Ureter (tissue), 1 donor: ENCODE data around the gene GYG2. TPM values are rescaled to one million over a fixed set of nuclear protein-coding genes. Genes with fewer than 3 reads are reported as not detected.

Experiments used
- DNase-seq: peaks from one replicate; pipeline ENCODE4 v3.0.0-alpha.2; 2020; ENCODE audit warnings: low spot score
- total RNA-seq: library from RNA; stranded (reverse); gene quantifications from one replicate; pipeline ENCODE4 v1.2.4, GENCODE V29; 2023
- donor health status: DM: yes; HTN: yes; CAD: no.

The GYG2 gene
- total RNA-seq, 1 donor from 2014 or later, result 4.9 TPM

DNA sequence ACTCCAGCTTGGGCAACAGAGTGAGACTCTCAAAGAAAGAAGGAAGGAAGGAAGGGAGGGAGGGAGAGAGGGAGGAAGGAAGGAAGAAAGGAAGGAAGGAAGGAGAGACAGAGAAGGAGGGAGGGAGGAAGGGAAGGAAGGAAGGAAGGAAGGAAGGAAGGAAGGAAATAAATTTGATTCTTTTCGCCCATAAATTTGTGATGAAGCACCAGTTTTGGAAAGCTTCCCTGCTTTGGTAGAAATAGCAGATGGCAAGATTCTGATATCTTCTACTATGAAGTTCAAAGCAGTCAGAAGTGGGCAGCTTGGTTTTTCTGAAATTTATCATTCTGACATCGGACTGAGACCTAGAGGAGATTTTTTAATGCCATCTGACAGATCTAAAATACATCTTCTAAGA is 11.7 kb upstream of the GYG2 start:
- DNase-seq, result no peak

DNA sequence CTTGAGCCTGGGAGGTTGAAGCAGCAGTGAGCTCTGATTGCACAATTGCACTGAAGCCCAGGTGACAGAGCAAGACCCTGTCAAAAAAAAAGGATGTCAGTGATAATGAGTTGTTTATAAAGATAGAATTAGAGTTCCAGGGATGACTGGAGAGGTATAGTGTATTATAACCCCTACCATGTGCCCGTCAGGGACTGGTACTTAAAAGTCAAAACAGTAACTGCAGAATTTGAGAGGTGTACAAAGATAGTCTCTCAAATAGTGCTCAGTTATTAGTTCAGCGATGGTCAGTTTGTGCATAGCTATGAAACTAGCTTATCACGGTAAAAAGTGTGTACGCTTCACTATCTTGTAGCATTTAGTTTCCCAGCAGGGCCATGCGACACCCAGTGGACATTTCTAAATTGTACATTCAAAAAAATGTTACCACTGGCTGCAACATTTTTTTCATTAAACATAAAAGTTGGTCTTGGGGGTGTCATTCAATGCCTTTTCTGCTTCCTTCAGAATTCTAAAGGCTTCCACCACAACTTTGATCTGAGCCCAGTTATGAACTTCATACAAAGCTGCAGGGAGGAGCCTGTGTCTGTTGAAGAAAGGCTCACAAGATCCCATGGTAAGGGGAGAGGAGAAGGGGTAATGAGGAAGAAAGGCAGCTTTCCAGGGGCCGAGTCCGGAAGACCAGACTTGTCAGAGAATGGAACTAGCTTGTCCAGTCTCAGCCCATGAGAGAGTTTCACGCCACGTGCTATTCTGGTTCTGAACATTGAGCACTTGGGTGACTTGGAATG is 9.2 kb upstream of the GYG2 start:
- no peak for DNase-seq

DNA sequence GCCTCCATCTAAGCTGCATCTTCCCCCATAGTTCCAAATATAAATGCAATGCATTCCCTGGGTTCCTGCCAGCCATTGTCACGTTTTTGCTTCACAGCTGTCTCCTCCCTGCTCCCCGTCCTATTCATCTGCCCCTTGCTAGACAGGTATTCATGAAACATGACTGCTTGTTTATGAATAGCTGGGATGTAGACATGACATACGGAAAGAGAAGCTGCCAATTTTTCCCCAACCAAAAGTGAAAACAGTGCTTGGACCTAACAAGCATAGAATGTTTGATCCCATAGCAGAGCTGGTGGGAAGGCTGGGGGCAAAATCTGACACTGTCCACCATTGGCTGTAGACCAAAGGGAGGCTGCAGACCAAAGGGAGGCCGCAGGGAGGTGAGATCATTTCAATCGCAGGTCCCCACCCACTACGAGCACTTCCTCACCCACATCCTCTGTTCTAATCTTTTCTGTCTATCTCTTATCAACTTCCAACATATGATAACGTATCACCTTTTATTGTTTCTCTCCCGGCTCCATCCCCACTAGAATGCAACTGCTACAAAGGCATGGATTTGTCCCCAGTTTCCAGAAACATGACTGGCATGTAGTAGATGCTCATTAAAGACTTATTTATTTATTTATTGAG is 8.5 kb upstream of the GYG2 start:
- no peak for DNase-seq

DNA sequence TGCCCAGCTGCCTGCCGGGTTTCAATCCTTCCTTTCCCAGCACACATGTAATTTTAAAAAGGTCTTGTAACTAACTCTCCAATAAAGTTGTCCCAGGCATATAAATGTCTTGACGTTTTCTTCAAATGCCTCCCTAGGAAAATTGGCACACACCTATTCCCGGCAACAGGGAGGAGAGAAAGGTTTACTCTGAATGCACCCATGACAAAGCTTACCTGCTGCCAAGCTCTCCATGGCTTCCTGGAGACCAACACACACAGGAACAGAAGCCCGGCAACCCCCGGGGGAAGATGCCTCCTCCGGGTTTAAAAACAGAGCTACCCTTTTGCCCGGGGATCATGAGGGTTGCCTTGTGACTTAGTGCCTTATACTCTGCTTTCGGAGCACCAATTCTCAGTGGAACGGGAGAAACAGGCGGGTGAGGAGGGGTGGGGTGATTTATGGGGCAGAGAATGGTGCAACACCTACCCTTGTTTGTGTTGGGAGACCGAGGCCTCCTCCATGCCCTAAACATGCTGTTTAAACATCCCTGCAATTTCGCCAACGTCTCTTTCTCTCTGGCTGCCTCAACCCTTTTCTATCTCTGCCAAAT is 4.8 kb upstream of the GYG2 start:
- no peak for DNase-seq

DNA sequence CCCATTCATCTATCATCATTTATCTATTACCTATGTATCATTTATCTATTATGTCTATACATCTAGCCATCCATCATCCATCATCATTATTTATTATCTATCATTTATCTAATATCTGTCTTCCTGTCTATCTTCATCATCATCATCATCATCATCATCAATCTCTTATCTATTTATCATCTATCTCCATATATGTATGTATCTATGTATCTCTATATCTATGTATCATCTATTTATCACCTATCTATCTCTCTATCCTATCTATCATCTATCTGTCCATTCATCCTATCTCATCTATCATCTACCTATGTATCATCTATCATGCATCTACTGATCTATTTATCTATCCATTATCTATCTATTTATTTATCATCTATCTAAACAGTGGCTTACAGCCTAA is 3.8 kb upstream of the GYG2 start:
- DNase-seq, result no peak

DNA sequence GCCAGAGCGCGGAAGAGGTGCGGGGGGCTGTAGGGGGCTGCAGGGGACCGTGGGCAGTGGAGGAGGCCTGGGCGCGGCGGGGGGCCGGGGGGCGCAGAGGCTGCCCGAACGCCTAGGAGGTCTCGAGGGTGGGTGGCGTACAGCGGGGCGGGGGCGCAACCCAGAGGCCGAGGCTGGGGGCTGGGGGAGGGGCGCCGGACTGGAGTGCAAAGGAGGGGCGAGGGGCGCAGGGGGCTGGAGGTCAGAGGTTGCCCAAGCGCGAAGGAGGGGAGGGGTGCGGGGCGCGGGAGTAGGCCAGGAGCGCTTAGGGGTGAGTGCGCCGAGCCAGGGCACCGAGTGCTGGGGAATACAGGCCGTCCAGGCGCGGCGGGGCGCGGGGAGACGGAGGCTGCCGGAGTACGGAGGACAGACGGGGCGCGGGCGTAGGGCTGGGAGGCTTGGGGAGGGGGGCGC is 255 bp downstream of the GYG2 start:
- DNase-seq, result no peak

DNA sequence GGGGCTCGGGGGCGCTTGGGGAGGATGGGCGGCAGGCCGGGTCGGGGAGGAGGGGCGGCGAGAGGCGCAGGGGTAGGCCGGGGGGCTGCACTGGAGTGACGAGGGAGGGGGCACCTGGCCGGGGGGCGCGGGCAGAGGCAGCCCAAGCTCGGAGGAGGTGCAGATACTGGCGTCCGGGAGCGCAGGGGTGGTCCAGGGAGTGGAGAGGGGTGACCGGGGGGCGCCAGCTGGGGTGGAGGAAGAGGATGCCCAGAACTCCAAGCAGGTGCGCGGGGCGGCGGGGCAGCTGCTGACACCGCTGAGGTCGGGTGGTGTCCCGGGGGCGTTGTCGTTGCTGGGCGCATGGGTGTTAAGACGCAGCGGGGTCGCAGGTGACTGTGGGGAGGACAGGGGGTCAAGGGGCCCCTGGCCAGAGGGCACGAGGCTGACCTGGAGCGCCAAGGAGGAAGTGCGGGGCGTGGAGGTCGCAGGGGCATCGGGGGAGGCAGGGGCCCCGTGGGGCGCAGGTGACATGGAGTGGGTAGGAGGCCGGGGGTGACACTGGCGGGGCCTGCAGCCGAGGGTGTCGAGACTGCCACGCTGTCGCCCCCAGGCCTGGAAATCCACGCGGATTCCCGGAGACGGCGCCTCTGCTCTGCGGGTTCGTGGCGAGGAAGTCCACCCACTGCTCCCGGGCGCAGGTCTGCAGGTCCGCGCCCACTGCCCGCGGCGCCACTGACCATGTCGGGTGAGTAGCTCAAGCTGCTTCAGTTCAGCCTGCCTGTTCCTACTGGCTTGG is 928 bp downstream of the GYG2 start:
- DNase-seq, result no peak

DNA sequence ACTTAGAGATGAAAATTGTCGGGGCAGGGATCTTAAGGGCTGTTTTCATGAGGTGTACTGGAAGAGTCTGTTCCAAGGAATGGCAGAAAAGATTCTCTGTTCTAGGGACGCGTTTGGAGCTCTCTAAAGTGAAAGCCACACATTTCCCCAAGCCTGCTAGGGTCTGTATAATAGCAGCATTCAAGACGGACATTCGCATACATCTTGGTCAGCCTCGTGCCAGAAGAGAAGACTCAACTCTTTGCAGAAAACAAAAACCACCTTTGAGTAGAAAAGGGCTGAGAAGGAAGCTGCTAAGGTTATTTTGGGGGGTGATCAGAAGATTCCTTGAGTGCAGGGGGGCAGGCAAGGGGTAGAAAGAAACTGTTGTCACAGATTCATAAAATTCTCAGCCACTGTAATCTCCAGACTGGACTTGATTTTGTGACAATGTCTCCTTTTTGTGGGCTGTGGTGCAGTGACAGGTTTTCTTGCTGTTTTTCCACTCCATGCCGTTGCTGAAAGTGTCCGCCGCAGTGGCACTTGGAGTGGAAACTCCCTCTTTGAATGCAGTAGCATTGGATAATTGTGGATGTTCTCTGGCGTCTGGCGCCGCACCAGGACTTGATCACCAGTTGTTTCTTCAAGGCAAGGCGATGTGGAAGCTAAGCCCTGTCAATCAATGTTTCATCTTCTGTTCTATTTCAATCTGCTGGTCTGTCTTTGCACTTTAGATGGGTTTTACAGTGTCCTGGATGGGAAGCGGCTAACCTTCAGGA is 2.9 kb downstream of the GYG2 start:
- no peak for DNase-seq

DNA sequence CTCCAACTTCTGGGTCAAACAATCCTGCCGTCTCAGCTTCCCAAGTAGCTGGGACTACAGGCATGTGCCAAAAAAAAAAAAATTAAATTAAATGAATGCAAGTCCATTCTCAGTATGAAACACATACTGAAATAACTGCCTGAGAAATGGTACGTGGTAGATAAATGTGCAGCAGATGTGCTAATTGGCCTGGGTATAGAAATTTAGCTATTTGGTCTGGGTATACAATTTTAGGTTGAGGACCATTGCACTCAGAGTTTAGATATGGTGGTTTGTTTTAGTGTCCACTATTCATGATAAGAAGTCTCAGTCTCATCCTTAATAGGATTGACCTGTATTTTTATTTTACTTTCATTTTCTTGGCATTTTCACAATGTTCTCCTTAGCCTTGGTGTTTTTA is 9.2 kb downstream of the GYG2 start:
- DNase-seq, result no peak

DNA sequence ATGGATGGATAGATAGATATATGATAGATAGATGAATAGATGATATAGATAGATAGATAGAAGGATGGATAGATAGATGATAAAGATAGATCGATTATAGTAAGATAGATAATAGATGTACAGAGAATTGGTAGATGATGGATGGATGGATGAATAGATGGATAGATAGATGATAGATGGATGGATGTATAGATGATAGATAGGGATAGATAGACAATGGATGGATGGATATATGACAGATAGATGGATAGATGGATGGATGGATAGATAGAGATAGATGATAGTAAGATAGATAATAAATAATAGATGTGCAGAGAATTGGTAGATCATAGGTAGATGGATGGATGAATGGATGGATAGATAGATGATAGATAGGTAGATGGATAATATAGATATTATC is 12.2 kb downstream of the GYG2 start:
- DNase-seq, result no peak

DNA sequence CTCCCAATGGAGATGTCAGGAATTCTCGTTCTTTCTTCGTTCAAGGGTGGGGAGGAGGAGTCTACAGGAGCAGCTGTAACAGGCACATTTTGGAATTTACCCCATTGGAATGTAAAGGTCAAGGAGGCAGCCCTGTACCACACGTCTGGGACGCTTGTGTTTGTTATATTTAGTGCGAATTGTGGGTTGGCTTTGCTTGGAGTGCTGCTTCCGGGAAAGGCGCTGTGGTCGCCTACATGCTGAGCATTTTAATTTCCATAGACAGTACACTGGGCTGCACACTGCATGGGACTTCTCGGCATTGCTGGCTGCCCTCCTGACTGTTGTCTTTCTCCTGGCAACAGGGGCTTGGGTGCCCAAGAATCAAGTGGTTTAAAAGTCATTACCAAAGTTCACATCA is 12.8 kb downstream of the GYG2 start:
- DNase-seq, result no peak

DNA sequence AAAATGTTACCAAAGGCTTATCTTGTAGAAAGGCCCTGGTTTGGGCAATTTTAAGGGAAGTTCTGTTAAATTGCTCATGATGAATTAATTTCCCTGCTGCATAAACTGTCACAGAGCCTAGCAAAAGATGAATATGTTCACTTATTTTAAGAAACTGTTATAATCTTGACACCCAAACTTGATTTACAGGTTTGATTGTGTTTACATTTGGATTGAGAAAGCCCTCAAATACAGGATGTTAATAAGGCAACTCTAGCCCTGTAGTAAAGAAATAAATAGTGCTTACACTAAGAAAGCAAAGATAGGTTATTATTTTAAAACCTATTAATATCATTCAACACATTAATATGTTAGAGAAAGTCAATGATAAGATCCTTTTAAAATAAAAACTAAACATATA is 18.3 kb downstream of the GYG2 start:
- DNase-seq, result no peak

DNA sequence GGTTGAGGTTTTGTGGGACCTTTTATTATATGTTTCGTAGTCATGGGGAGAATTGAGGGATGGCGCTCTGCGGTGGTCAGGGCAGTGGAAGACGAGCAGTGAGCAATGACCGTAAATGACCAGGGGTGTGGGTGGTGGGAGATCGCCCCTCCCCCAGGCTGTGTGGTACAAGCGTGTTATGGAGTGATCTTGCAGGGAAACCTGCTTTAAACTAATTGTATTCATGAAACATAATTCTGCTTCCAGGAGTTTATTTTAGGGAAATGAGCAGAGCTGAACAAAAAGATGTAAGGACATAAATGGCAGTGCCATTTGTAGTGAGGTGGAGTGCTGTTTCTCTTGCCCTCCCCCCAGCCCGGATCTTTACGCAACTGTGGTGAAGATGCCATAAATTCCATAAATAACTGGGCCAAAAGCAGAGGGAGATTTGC is 20.2 kb downstream of the GYG2 start:
- no peak for DNase-seq

DNA sequence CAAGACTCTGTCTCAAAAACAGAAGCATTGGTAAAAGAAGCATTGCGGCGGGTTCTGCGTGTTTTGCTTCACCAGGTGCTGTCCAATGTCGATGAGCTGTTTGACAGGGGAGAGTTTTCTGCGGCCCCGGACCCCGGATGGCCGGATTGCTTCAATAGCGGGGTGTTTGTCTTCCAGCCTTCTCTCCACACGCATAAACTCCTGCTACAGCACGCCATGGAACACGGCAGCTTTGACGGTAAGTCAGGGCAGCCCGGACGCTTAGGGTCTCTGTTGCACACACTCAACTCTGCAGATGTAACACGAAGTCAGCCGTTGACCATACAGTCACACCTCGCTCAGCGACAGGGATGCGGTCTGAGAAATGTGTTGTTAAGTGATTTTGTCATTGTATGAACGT is 26.2 kb downstream of the GYG2 start:
- no peak for DNase-seq

DNA sequence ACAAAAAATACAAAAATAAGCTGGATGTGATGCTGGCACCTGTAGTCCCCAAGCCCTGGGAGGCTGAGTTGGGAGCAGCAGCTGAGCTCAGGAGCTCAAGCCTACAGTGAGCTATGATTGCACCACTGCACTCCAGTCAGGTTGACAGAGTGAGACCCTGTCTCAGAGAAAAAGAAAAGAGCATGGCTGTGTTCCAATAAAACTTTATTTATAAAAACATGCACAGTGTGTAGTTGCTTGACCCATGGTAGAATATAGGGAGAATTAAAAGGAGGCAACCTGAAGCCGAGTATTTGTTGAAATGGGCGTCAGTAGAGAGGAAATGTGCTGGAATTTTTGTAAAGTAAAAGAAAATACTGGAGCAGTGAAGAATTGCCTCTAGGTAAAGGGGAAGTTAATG is 27.0 kb downstream of the GYG2 start:
- DNase-seq, result no peak

DNA sequence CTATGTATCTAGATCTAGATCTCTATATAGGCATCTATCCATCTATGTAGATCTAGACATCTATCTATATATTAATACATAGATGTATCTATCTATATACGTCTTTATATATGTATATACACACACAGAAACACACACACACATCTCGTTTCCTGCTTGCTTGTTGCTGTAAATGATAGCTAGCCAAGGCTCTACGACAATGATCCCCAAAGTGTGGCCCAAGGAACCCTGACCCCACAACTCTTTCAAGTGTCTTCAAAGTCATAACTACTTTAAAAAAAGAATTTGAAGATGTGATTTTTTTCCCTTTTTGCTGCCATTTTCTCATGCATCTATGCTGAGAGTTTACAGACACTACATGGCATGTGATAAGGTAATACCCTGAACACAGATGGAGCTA is 28.8 kb downstream of the GYG2 start:
- DNase-seq, result no peak

DNA sequence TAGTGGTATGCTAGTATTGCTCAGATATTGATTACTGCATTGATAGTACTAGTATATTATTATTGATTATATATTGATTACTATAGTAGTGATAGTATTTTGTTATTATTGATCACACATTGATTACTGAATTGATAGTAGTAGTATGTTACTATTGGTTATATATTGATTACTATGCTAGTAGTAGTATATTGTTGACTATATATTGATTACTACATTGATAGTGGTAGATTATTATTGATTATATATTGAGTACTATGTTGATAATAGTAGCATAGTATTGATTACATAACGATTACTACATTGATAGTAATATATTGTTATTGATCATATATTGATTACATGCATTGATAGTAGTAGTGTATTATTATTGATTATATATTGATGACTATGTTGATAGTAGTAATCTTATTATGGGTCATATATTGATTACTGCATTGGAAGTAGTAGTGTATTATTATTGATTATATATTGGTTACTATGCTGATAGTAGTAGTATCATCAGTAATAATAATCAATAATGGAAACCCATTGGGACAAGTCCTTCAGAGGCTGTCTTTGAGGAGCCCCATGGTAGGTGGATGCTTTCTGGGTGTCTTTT is 30.6 kb downstream of the GYG2 start:
- DNase-seq, result no peak

DNA sequence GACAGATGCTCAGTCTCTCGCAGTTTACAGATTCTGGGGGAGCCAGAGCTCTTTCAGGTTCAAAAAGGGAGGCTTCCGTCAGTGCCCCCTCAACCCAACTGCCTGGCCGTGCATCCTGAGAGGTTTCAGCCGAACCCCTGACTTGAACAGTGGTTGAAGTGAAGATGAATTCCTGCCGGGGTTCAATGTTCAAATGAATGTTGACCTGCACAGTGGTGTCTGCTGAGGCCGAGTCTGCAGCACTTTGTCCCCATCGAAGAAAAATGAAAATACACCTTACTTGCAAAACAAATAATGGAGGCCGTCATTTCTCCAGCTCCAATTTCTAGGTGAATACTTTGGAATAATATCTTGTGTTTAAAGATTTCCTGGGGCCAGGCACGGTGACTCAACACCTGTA is 33.7 kb downstream of the GYG2 start:
- DNase-seq, result no peak

DNA sequence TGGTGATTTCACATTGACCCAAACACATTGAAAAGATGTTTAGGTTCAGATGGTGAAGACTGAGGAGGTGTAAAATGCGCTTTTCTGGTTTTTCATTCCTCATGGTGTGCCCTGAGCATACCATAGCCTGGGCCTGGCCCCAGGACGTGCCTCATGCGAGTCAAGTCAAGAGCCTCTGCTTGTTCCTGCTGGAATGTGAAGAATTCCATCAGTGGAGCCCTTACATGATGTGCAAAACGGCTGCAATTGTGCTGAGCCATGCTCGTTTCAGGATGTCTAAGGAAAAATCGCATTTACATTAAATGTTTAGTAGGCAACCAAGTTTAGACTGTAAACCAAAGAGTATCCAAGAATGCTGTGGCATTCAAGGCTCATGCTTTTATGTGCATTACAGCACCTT is 34.9 kb downstream of the GYG2 start:
- DNase-seq, result no peak

DNA sequence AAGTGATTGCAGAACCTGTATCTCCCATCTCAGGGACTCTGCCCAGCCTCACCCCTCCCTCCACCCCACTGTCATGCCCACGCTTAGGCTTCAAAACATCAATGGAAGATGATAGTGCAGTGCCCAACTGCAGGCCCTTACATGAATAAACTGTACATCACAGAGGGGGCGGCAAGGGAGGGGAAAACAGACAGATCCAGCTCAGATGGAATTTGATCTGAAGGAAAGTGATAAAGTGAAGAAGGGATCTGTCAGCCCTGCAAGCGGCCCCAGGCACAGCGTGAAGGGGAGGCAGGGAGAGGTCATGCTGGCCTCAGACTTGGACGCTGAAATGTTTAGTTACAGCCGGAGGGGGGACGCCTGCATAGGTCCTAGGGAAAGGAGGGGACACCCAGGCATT is 38.5 kb downstream of the GYG2 start:
- DNase-seq, result no peak

DNA sequence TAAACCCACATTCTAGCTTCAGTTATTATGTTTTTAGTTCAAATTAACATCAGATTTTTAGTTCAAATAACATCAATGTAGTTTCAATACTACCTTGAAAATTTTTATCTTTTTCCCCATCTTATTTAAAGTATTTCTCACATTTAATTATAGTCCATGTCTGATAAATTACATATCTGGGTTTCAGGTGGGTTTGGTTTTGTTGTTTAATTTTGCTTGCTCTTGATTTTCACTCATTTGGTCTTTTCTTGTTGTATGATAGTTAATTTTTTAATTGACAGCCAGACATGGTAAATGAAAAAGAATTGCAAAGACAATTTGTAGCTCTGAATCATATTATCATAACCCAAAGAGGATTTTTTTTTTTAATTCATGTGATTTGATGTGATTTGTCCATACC is 41.9 kb downstream of the GYG2 start:
- no peak for DNase-seq
